HL-60/S4 (cell line): ENCODE results near the gene CFAP210.
"Not testable (repeated sequence)": the region's sequence is repeated elsewhere in the genome, so short reads cannot be mapped to it uniquely, and the experiment has no call there.

Experiments
- in situ Hi-C: fragments of 300-500 bp; cut with MboI; formaldehyde crosslinking; loops from 2 replicates; pipeline ENCODE4 v1.14.3; 2022; ENCODE audit warnings: low sequenced_read_pairs

CFAP210 gene

DNA sequence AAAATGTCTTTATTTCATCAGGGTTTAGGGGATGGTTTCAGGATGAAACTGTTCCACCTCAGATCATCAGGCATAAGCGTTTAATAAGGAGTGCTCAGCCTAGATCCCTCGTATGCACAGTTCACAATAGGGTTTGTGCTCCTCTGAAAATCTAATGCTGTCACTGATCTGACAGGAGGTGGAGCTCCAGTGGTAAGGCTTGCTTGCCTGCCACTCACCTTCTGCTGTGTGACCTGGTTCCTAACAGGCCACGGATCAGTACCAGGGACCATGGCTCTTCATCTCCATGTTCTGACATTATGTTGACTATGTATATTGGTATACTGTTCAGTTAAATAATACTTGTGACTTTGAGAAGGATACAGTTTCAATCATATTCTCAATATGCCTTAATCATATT is 68.4 kb downstream of the CFAP210 start:
- in situ Hi-C loops = no loop called here

DNA sequence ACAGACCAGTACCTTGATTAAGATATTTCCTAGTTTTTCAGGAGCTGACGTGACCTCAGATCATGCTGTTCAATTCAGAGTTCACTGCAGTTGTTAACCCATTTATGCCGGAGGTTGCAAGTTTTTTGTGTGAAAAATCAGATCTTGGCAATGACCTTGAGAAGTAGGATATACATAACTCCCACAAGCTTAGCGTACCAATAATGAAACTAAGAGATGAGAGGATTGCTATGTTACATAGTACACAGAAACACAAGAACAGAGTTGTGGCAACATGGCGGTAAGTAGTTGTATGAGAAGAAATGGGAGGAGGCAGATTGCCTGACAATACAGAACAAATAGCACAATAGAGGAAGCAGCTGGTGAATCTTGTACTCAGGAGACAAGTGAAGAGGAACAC is 71.0 kb downstream of the CFAP210 start:
- in situ Hi-C loops = no loop called here

DNA sequence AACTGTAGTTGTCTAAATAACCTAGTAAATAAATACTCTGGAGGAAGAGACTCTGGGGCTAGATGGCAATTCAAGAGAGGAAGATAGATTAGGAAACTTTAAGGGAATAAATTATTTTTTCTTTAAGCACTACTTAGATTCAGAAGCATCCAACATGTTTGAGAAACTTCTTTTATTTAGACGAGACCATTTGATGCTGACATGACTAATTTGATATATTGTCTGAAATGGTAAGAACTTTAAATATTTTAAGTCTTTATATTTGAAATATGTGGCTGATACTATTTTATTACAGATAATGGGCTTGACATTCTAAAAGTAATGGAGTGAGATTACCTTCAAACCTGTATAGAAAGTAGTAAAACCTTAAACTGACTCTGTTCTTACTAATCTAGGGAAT is 73.7 kb downstream of the CFAP210 start:
- in situ Hi-C loops = no loop called here

DNA sequence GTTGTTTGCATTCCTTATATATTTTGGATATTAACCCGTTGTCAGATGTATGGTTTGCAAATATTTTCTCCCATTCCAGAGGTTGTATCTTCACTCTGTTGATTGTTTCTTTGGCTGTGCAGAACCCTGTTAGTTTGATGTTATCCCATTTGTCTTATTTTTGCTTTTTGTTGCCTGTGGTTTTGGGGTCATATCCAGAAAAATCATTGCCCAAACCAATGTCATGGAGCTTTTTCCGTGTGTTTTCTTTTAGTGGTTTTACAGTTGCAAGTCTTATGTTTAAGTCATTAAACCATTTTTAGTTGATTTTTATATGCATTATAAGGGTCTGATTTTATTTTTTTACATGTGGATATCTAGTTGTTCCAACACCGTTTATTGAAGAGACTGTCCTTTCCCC is 74.3 kb downstream of the CFAP210 start:
- in situ Hi-C loops = no loop called here

DNA sequence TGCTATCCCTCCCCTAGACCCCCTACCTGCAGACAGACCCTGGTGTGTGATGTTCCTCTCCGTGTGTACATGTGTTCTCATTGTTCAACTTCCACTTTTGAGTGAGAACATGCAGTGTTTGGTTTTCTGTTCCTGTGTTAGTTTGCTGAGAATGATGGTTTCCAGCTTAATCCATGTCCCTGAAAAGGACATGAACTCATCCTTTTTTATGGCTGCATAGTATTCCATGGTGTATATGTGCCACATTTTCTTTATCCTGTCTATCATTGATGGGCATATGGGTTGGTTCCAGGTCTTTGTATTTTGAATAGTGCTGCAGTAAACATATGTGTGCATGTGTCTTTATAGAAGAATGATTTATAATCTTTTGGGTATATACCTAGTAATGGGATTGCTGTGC is 78.2 kb downstream of the CFAP210 start:
- in situ Hi-C loops = not testable (repeated sequence)

DNA sequence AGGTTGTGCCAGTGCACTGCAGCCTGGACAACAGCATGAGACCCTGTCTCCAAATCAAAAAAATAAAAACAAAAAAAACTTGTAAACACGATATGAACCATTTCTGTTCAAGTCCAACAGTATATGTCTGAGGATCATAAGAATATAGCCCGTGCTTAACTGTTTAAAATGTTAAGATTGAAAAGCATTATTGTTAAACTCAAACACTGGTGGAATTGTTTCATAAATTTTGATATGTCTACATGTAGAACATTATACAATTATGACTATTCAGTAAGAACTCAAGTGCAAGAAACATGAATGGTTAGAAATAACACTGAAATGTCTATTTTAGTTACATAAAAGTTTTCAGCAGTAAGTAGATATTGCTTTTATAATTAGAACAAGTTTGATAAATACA is 80.3 kb downstream of the CFAP210 start:
- in situ Hi-C loops = no loop called here

DNA sequence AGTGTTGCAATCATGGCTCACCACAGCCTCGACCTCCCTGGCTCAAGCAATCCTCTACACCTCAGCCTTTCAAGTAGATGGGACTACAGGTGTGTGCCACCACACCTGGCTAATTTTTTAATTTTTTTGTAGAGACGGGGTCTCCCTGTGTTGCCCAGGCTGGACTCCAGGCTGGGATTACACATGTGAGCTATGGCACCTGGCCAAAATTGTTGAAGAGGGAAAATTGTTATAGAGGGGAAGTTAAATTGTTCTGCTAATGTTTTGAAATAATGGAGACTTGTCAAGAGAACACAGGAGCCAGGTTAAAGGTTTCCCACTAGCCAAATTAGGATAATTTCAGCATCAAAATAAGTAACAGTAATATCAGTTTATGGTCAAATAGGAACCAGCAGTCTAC is 84.9 kb downstream of the CFAP210 start:
- in situ Hi-C loops = no loop called here

GRCh38 chr2:169599568-169599967 is 94.6 kb downstream of the CFAP210 start:
- in situ Hi-C loops = no loop called here

DNA sequence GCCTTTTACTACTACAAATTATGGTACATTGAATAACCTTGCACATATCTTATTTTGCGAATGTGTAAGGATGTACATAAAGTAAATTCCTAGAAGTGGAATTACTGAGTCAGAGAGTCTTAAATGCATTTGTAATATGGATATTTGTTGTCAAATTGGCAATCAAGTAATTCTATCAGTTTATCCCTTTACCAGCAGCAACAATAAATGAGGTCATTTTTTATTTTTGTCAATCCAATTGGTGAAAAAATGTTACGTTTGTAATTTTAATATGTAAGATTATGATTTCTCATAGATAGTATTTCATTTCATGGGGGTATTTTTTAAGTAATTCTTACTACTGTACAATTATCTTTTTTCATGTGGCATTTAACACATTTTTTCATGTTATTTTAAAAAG is 95.2 kb downstream of the CFAP210 start:
- in situ Hi-C loops = no loop called here

DNA sequence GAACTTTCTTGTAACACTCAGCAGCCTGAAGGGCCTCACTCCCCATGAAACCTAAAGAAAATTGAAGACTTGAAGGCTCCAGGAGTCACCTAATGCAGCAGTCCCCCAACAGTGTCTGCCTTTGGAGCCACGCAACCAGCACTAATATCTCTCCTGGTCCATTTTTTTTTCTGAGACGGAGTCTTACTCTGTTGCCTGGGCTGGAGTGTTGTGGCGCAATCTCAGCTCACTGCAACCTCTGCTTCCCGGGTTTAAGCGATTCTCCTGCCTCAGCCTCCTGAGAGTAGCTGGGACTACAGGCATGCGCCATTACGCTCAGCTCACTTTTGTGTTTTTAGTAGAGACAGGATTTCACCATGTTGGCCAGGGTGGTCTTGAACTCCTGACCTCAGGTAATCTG is 97.7 kb downstream of the CFAP210 start:
- in situ Hi-C loops = not testable (repeated sequence)
